Subcutaneous adipose tissue (tissue), 4 donors: Measurements from ENCODE around the gene IL20. TPM values are rescaled to one million over a fixed set of nuclear protein-coding genes. Genes with fewer than 3 reads are reported as not detected.

ENCODE experiments used
- total RNA-seq, 4 donors: library from RNA; depleted of rRNA; stranded (reverse); fragments of >200 nt; gene quantifications; one replicate each; pipeline ENCODE4 v1.1.0, GENCODE V29; 2016
- TF ChIP-seq, protein P1 (sequence below): fragments of 450-650 bp; IDR thresholded peaks from one replicate; pipeline ENCODE4 v1.5.1; 2016; ENCODE audit warnings: low read depth, mild to moderate bottlenecking, control low read depth, antibody characterized with exemption, moderate library complexity

IL20 gene
- total RNA-seq, 4 donors from 2014 or later: not detected

DNA sequence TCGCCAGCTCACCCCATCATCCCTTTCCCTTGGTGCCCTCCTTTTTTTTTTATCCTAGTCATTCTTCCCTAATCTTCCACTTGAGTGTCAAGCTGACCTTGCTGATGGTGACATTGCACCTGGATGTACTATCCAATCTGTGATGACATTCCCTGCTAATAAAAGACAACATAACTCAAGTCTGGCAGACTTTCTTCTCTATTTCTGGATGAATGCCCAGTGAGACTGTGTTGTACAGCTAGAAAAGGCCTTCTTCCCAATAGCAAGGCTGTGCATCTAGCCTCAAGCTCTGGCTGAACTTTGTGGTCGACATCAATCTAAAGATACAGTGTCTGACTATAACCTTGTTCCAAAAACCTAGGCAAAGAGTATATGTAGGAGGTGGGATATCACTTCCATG is 38.3 kb downstream of the IL20 start:
- TF ChIP-seq, protein P1, sequence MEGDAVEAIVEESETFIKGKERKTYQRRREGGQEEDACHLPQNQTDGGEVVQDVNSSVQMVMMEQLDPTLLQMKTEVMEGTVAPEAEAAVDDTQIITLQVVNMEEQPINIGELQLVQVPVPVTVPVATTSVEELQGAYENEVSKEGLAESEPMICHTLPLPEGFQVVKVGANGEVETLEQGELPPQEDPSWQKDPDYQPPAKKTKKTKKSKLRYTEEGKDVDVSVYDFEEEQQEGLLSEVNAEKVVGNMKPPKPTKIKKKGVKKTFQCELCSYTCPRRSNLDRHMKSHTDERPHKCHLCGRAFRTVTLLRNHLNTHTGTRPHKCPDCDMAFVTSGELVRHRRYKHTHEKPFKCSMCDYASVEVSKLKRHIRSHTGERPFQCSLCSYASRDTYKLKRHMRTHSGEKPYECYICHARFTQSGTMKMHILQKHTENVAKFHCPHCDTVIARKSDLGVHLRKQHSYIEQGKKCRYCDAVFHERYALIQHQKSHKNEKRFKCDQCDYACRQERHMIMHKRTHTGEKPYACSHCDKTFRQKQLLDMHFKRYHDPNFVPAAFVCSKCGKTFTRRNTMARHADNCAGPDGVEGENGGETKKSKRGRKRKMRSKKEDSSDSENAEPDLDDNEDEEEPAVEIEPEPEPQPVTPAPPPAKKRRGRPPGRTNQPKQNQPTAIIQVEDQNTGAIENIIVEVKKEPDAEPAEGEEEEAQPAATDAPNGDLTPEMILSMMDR: no peak

GRCh38 chr1:206904423-206905142 is 39.2 kb downstream of the IL20 start:
- TF ChIP-seq, protein P1: no peak

GRCh38 chr1:206905295-206906164 is 40.1 kb downstream of the IL20 start:
- TF ChIP-seq, protein P1: no peak

DNA sequence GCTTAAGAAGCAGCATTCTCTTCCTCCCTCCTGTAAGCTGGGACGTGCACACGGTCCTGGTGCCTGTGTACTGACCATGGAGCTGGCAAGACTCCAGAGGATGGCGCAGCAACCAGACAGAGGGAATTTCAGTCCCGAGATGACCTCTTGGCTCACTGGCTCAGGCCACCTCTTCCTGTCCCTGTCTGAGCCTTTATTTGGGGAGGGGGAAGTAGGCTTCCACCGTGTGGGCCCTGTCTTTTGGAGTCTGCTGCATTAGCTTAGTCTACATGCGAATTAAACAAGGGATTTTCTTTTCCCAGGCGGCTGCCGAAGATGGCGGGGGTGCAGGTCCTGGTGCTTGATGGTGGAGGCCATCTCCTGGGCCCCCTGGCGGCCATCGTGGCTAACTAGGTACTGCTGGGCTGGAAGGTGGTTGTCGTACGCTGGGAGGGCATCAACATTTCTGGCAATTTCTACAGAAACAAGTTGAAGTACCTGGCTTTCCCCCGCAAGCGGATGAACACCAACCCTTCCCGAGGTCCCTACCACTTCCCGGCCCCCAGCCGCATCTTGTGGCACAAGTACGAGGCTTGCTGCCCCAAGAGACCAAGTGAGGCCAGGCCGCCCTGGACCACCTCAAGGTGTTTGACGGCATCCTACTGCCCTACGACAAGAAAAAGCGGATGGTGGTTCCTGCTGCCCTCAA is 42.0 kb downstream of the IL20 start:
- TF ChIP-seq, protein P1: no peak

GRCh38 chr1:206908038-206908437 is 42.6 kb downstream of the IL20 start:
- TF ChIP-seq, protein P1: no peak

DNA sequence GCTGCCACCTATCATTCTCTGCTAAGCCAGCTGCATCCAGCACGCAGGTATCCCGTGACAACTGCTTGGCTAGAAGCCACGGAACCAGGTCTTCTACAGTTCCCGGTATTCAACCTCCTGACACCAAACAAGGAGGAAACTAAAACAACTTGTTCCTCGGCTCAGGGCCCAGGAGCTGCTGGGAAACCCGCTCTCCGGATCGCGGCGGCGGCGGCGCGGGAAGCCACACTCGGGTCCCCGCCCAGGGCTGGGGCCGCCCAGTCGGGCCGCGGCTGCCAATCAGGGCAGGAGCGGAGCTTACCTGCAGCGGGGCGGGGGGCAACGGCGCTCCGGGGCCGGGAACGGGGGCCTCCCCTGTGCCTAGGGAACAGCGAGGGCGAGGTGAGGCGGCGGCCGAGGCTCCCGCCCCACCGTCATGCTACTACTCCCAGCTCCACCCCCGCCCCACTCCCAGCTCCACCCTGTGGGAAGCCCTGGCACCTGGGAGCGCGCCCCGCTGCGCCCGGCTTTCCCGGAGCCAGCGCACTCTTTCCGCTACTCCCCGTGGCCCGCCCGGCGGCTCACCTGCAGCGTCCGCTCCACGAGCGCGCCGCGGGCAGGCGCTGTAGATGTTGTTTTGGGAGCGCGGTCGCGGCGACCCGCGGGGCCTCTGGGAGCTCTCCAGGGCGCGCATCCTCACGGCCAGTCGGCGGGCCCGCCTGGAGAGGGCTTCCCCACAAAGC is 43.9 kb downstream of the IL20 start:
- TF ChIP-seq, protein P1: no peak
